HCT116 (cell line): ENCODE results near the gene CCDC126.

Experiments
- EZH2 ChIP-seq: fragments of 200-600 bp; sonication (generic); IDR thresholded peaks from 2 replicates; pipeline ENCODE4 v1.6.1; 2017; ENCODE audit warnings: antibody characterized with exemption, mixed run types
- JUND ChIP-seq: IDR thresholded peaks from 2 replicates; pipeline ENCODE4 v1.6.1; 2012
- POLR2A ChIP-seq: IDR thresholded peaks from 2 replicates; pipeline ENCODE4 v1.7.0; 2011; ENCODE audit warnings: borderline replicate concordance; ENCODE audit not compliant: insufficient read depth, insufficient read length; ENCODE audit errors: extremely low read depth
- RAD21 ChIP-seq: IDR thresholded peaks from 2 replicates; pipeline ENCODE4 v1.6.1; 2012; ENCODE audit warnings: low read depth, mild to moderate bottlenecking
- REST ChIP-seq: IDR thresholded peaks from 2 replicates; pipeline ENCODE4 v1.6.1; 2012; ENCODE audit warnings: low read depth
- SIN3A ChIP-seq: IDR thresholded peaks from 2 replicates; pipeline ENCODE4 v1.6.1; 2012; ENCODE audit warnings: low read depth
- SRF ChIP-seq: IDR thresholded peaks from 2 replicates; pipeline ENCODE4 v1.6.1; 2012; ENCODE audit warnings: low read depth
- ZFX ChIP-seq: fragments of 450-650 bp; IDR thresholded peaks from 2 replicates; pipeline ENCODE4 v1.6.1; 2017
- TF ChIP-seq, protein P1 (sequence below), 3 experiments: fragments of 200-600 bp in 1 of 3; sonication (generic) in 1 of 3; IDR thresholded peaks in 2 of 3; conservative IDR thresholded peaks in 1 of 3; 2 replicates each; pipeline ENCODE4 v1.5.1; 2012 to 2017; ENCODE audit warnings: low read depth in 2 of 3, low read length in 2 of 3, antibody characterized with exemption in 1 of 3, borderline replicate concordance in 1 of 3, control low read depth in 1 of 3, mild to moderate bottlenecking in 1 of 3, mixed read lengths in 1 of 3, mixed run types in 1 of 3, moderate library complexity in 1 of 3; ENCODE audit not compliant: insufficient read depth in 1 of 3
- TF ChIP-seq, protein P2 (sequence below): IDR thresholded peaks from 2 replicates; pipeline ENCODE4 v1.6.1; 2012

DNA sequence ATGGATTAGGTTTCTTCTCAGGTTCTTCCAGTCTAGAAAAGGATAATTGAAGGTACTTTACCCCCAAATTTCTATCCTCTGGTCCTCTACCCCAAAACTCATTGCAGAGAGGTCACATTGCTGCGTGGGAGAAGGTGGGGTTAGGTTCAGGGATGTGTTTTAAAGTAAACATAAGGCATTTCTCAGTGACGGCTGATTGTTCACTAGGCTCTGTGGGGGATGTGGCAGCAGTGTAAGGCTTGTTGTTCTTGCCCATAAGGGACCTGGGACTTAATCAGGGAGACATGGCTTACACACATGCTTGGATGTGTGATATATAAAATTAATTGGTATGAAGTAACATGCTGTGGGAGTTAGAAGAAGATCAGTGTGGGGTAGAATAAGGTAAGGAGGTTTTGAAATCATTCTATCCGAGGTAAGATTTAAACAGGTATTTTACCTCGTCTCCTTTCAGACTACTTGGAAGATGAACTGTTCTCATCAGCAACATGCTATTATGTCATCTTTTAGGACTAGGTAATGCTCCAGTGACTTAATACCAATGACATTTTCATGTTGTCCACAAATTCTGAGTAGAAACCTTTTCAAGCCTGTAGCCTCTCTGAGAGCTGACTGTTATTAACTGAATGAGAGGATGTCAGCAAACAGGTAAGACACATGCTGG is 6.6 kb downstream of the CCDC126 start:
- TF ChIP-seq, protein P1, sequence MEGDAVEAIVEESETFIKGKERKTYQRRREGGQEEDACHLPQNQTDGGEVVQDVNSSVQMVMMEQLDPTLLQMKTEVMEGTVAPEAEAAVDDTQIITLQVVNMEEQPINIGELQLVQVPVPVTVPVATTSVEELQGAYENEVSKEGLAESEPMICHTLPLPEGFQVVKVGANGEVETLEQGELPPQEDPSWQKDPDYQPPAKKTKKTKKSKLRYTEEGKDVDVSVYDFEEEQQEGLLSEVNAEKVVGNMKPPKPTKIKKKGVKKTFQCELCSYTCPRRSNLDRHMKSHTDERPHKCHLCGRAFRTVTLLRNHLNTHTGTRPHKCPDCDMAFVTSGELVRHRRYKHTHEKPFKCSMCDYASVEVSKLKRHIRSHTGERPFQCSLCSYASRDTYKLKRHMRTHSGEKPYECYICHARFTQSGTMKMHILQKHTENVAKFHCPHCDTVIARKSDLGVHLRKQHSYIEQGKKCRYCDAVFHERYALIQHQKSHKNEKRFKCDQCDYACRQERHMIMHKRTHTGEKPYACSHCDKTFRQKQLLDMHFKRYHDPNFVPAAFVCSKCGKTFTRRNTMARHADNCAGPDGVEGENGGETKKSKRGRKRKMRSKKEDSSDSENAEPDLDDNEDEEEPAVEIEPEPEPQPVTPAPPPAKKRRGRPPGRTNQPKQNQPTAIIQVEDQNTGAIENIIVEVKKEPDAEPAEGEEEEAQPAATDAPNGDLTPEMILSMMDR (IDR thresholded peaks at IDR 0.05 in 2 of 3, conservative IDR thresholded peaks at IDR 0.05 in 1 of 3; ENCODE audit: borderline replicate concordance in 1 of 3, insufficient read depth in 1 of 3, low read depth in 2 of 3, low read length in 2 of 3): no peak
- TF ChIP-seq, protein P2, sequence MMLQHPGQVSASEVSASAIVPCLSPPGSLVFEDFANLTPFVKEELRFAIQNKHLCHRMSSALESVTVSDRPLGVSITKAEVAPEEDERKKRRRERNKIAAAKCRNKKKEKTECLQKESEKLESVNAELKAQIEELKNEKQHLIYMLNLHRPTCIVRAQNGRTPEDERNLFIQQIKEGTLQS: no peak
- TF ChIP-seq EZH2 (no peak), SIN3A (no peak), SRF (no peak), ZFX (no peak), REST (no peak), POLR2A (no peak), RAD21 (no peak), JUND (no peak)
